Fibroblast of lung (primary cell): Measurements from ENCODE around the gene TTI1. TPM values are rescaled to one million over a fixed set of nuclear protein-coding genes. Genes with fewer than 3 reads are reported as not detected.

Experiments used
- DNase-seq, 2 donors: peaks; one replicate each; pipeline versions ENCODE4 v3.0.0 to v3.0.0-alpha.2; 2010; ENCODE audit warnings: low read depth in 2 of 2
- H2AFZ ChIP-seq: 2 replicates; pipeline ENCODE4 v1.5.1; 2012; ENCODE audit warnings: low read length, control low read depth, inconsistent platforms
- H3K27ac ChIP-seq: 2 replicates; pipeline ENCODE4 v1.5.1; 2011; ENCODE audit warnings: low read length, control low read depth; ENCODE audit not compliant: insufficient read depth
- H3K27me3 ChIP-seq: 2 replicates; pipeline ENCODE4 v1.5.1; 2011; ENCODE audit warnings: mild to moderate bottlenecking, low read length; ENCODE audit not compliant: control insufficient read depth, insufficient read depth
- H3K36me3 ChIP-seq: 2 replicates; pipeline ENCODE4 v1.5.1; 2011; ENCODE audit warnings: low read length; ENCODE audit not compliant: control insufficient read depth, insufficient read depth
- H3K4me1 ChIP-seq: 2 replicates; pipeline ENCODE4 v1.5.1; 2011; ENCODE audit warnings: low read length; ENCODE audit not compliant: control insufficient read depth, insufficient read depth; ENCODE audit errors: extremely low read depth
- H3K4me2 ChIP-seq: 2 replicates; pipeline ENCODE4 v1.5.1; 2011; ENCODE audit warnings: low read length, control low read depth; ENCODE audit not compliant: insufficient read depth; ENCODE audit errors: extremely low read depth
- H3K4me3 ChIP-seq, 4 experiments: fragments of 200-600 bp in 1 of 4; sonication (generic) in 1 of 4; replicated peaks in 1 of 4; 2 replicates each; pipeline ENCODE4 v1.5.1; 2011 to 2016; ENCODE audit warnings: low read length in 4 of 4, low read depth in 3 of 4, mild to moderate bottlenecking in 3 of 4, control low read depth in 2 of 4, inconsistent platforms in 1 of 4, mixed read lengths in 1 of 4; ENCODE audit not compliant: insufficient read depth in 1 of 4; ENCODE audit errors: control extremely low read depth in 1 of 4
- H3K79me2 ChIP-seq: 2 replicates; pipeline ENCODE4 v1.5.1; 2012; ENCODE audit warnings: mild to moderate bottlenecking, low read length, inconsistent platforms; ENCODE audit not compliant: control insufficient read depth, insufficient read depth
- H3K9ac ChIP-seq: 2 replicates; pipeline ENCODE4 v1.5.1; 2011; ENCODE audit warnings: mild to moderate bottlenecking, low read length, control low read depth; ENCODE audit not compliant: insufficient read depth
- H3K9me3 ChIP-seq: 2 replicates; pipeline ENCODE4 v1.5.1; 2012; ENCODE audit warnings: low read depth, low read length; ENCODE audit not compliant: control insufficient read depth, insufficient read depth
- H4K20me1 ChIP-seq: 2 replicates; pipeline ENCODE4 v1.5.1; 2011; ENCODE audit warnings: low read length; ENCODE audit not compliant: control insufficient read depth, insufficient read depth; ENCODE audit errors: extremely low read depth
- CTCF ChIP-seq, 2 donors: IDR thresholded peaks in 1 of 2; conservative IDR thresholded peaks in 1 of 2; 1 replicate in 1 of 2; 2 replicates in 1 of 2; pipeline ENCODE4 v1.5.1; 2011 to 2012; ENCODE audit warnings: low read length in 2 of 2, control low read depth in 1 of 2, inconsistent platforms in 1 of 2, low read depth in 1 of 2, mild to moderate bottlenecking in 1 of 2
- EZH2 ChIP-seq: IDR thresholded peaks from 2 replicates; pipeline ENCODE4 v1.5.1; 2012; ENCODE audit warnings: low read length, control low read depth, mild to moderate bottlenecking; ENCODE audit errors: missing control alignments
- polyA plus RNA-seq, 2 donors: library from polyadenylated mRNA; depleted of rRNA in 1 of 2; stranded (reverse) in 1 of 2; unstranded in 1 of 2; fragments of >200 nt; gene quantifications; 2 replicates each; pipeline ENCODE4 v1.2.1, GENCODE V29; 2011 to 2012; ENCODE audit warnings: missing spikeins in 1 of 2
- total RNA-seq: library from RNA; depleted of rRNA; stranded (reverse); fragments of >200 nt; gene quantifications from 2 replicates; pipeline ENCODE4 v1.2.1, GENCODE V29; 2014

TTI1 gene
- total and polyA plus RNA-seq, 2 donors (not counting 1 experiment from before 2014, with no cell fraction given) = 12.6 to 20.0 TPM

- no peaks in the 10 kb centered on the region for H3K79me2 ChIP-seq
- H3K9me3 ChIP-seq = no peaks in the 10 kb centered on the region
- peaks cover 11% of the 10 kb centered on the region for H3K36me3 ChIP-seq
- H4K20me1 ChIP-seq = no peaks in the 10 kb centered on the region
- no peak overlapping the region for H2AFZ ChIP-seq
- H3K27ac ChIP-seq = no peak overlapping the region
- H3K4me2 ChIP-seq = no peak overlapping the region
- no peak overlapping the region for H3K9ac ChIP-seq
- no peaks in the 10 kb centered on the region for H3K4me1 ChIP-seq
- DNase-seq = peak in 1 of 2 donors; percentile 91
- TF ChIP-seq EZH2 = no peak
- H3K4me3 ChIP-seq = no peak overlapping the region
- no peaks in the 10 kb centered on the region for H3K27me3 ChIP-seq
Observed at GRCh38 chr20:38060536-38060935, 27.3 kb upstream of the TTI1 start.

- Histone ChIP-seq H3K4me3 (no peak overlapping the region), H4K20me1 (no peaks in the 10 kb centered on the region), H3K27ac (no peak overlapping the region), H2AFZ (no peak overlapping the region), H3K9ac (no peak overlapping the region), H3K9me3 (no peaks in the 10 kb centered on the region), H3K27me3 (no peaks in the 10 kb centered on the region), H3K36me3 (peaks cover 11% of the 10 kb centered on the region), H3K4me2 (no peak overlapping the region), H3K79me2 (no peaks in the 10 kb centered on the region), H3K4me1 (no peaks in the 10 kb centered on the region)
- DNase-seq = no peak
- TF ChIP-seq EZH2 (no peak), CTCF (conservative IDR thresholded peaks at IDR 0.05 in 1 of 2, IDR thresholded peaks at IDR 0.05 in 1 of 2; ENCODE audit: low read depth in 1 of 2, low read length in 2 of 2) (no peak)
Observed at GRCh38 chr20:38059832-38060231, 26.6 kb upstream of the TTI1 start.

- DNase-seq = peak; percentile 49 to 75
- peak overlapping the region; percentile 22 for H3K27ac ChIP-seq
- TF ChIP-seq EZH2 = no peak
- TF ChIP-seq CTCF (conservative IDR thresholded peaks at IDR 0.05 in 1 of 2, IDR thresholded peaks at IDR 0.05 in 1 of 2; ENCODE audit: low read depth in 1 of 2, low read length in 2 of 2) = peak; percentile 75 to 81
- H3K27me3 ChIP-seq = no peaks in the 10 kb centered on the region
- no peak overlapping the region for H3K4me2 ChIP-seq
- peaks cover 13% of the 10 kb centered on the region for H3K79me2 ChIP-seq
- H3K4me1 ChIP-seq = no peaks in the 10 kb centered on the region
- H3K4me3 ChIP-seq = no peak overlapping the region
- H3K36me3 ChIP-seq = peaks cover 11% of the 10 kb centered on the region
- no peak overlapping the region for H3K9ac ChIP-seq
- no peaks in the 10 kb centered on the region for H4K20me1 ChIP-seq
- no peaks in the 10 kb centered on the region for H3K9me3 ChIP-seq
- H2AFZ ChIP-seq = no peak overlapping the region
Observed at GRCh38 chr20:38057351-38057972, 24.2 kb upstream of the TTI1 start.
